ENCODE data around the gene CLPTM1.
"Not testable (repeated sequence)": the region's sequence is repeated elsewhere in the genome, so short reads cannot be mapped to it uniquely, and the experiment has no call there.

DNA sequence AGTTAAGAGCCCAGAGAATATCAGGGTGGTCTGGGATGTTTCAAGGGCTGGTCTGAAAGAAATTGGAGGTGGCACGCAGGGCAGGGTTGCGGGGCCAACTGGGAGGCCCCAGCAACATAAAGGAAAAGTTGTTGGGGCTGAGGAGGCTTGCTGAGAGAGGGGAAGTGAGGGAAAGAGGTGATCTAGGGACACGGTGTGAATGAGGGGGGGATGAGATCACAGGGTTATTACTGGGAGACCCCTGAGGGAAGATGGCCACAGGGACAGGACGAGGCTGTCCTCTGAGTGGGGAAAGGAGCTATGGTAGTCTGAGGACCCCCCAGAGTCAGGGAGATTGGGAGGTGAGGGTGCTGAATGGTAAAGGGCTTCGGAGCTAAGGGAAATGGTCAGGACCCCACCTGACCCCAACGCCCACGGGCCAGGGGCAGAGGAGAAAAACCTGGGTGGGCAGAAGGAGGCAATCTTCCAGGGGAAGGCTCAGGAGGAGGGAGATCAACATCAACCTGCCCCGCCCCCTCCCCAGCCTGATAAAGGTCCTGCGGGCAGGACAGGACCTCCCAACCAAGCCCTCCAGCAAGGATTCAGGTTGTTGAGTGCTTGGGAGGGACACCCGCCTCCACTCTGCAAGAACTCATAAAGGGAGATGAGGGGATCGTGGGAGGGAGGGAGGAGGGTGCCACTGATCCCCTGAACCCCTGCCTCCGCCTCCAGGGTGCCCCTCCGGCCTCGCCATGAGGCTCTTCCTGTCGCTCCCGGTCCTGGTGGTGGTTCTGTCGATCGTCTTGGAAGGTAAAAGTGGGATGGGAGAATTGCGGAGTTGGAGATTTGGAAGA lies 28.7 kb upstream of the CLPTM1 start:
- not testable (repeated sequence) for TF ChIP-seq POLR2A (IDR thresholded peaks at IDR 0.05)
- TF ChIP-seq, protein P1, sequence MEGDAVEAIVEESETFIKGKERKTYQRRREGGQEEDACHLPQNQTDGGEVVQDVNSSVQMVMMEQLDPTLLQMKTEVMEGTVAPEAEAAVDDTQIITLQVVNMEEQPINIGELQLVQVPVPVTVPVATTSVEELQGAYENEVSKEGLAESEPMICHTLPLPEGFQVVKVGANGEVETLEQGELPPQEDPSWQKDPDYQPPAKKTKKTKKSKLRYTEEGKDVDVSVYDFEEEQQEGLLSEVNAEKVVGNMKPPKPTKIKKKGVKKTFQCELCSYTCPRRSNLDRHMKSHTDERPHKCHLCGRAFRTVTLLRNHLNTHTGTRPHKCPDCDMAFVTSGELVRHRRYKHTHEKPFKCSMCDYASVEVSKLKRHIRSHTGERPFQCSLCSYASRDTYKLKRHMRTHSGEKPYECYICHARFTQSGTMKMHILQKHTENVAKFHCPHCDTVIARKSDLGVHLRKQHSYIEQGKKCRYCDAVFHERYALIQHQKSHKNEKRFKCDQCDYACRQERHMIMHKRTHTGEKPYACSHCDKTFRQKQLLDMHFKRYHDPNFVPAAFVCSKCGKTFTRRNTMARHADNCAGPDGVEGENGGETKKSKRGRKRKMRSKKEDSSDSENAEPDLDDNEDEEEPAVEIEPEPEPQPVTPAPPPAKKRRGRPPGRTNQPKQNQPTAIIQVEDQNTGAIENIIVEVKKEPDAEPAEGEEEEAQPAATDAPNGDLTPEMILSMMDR (IDR thresholded peaks at IDR 0.05) = not testable (repeated sequence)

Data from esophagus squamous epithelium (tissue), 4 donors.